GM18867 (cell line): ENCODE results near the gene ARMH3.
A peak's percentile ranks its signal among the peaks of the same experiment; 100 is the strongest.

Experiments used
- ATAC-seq: cut with Tn5 transposase; IDR thresholded peaks from one replicate; pipeline ENCODE4 v1.9.1; 2021; ENCODE audit warnings: mild to moderate bottlenecking, moderate library complexity; ENCODE audit not compliant: unreplicated experiment

The ARMH3 gene

GRCh38 chr10:101901340-101901739 lies 154.6 kb downstream of the ARMH3 start:
- peak; percentile 75 for ATAC-seq

GRCh38 chr10:101897633-101898032 lies 158.3 kb downstream of the ARMH3 start:
- no peak for ATAC-seq

- no peak for ATAC-seq
These were observed 159.6 kb downstream of the ARMH3 start for GRCh38 chr10:101896225-101896877.

- ATAC-seq = no peak
These were observed 160.2 kb downstream of the ARMH3 start for GRCh38 chr10:101895781-101896180.

GRCh38 chr10:101894742-101895141 lies 161.2 kb downstream of the ARMH3 start:
- no peak for ATAC-seq

GRCh38 chr10:101894266-101894665 lies 161.7 kb downstream of the ARMH3 start:
- ATAC-seq = no peak

GRCh38 chr10:101893510-101894120 lies 162.4 kb downstream of the ARMH3 start:
- ATAC-seq = no peak

- ATAC-seq = no peak
These were observed 163.1 kb downstream of the ARMH3 start for GRCh38 chr10:101892782-101893391.

GRCh38 chr10:101889256-101890210 lies 166.4 kb downstream of the ARMH3 start:
- ATAC-seq = peak; percentile 54

- no peak for ATAC-seq
These were observed 167.6 kb downstream of the ARMH3 start for GRCh38 chr10:101888251-101888949.

GRCh38 chr10:101887775-101888174 lies 168.2 kb downstream of the ARMH3 start:
- ATAC-seq = no peak

- no peak for ATAC-seq
These were observed 169.3 kb downstream of the ARMH3 start for GRCh38 chr10:101886521-101887312.

GRCh38 chr10:101881036-101881774 lies 174.8 kb downstream of the ARMH3 start:
- ATAC-seq = no peak

GRCh38 chr10:101880232-101880573 lies 175.8 kb downstream of the ARMH3 start:
- no peak for ATAC-seq

- ATAC-seq = no peak
These were observed 176.3 kb downstream of the ARMH3 start for GRCh38 chr10:101879456-101880231.

- no peak for ATAC-seq
These were observed 177.1 kb downstream of the ARMH3 start for GRCh38 chr10:101878869-101879268.

- ATAC-seq = no peak
These were observed 180.8 kb downstream of the ARMH3 start for GRCh38 chr10:101875068-101875688.

GRCh38 chr10:101874252-101874651 lies 181.7 kb downstream of the ARMH3 start:
- no peak for ATAC-seq
